Stimulated activated CD8-positive, alpha-beta memory T cell treated with anti-CD3 and anti-CD28 coated beads, Interleukin-12 subunit alpha, Interleukin-12 subunit beta, amount 100 ng/mL, for 4 hours (primary cell): ENCODE results near the gene ZFHX3.
"Not testable (repeated sequence)": the region's sequence is repeated elsewhere in the genome, so short reads cannot be mapped to it uniquely, and the experiment has no call there.

Source experiments
- DNase-seq: peaks from one replicate; pipeline ENCODE4 v3.0.0-alpha.2; 2020; ENCODE audit warnings: low read depth

Gene ZFHX3

GRCh38 chr16:73021866-73022495 lies 25.9 kb downstream of the ZFHX3 start:
- no peak for DNase-seq

- no peak for DNase-seq
These were observed 27.5 kb downstream of the ZFHX3 start for GRCh38 chr16:73020409-73020884.

- DNase-seq = no peak
These were observed 28.2 kb downstream of the ZFHX3 start for GRCh38 chr16:73019457-73020362.

GRCh38 chr16:73018821-73019456 lies 29.0 kb downstream of the ZFHX3 start:
- DNase-seq = no peak

GRCh38 chr16:73017321-73017720 lies 30.6 kb downstream of the ZFHX3 start:
- DNase-seq = no peak

GRCh38 chr16:73016488-73016830 lies 31.5 kb downstream of the ZFHX3 start:
- no peak for DNase-seq

GRCh38 chr16:73015612-73016487 lies 32.1 kb downstream of the ZFHX3 start:
- no peak for DNase-seq

GRCh38 chr16:73014768-73015167 lies 33.2 kb downstream of the ZFHX3 start:
- no peak for DNase-seq

GRCh38 chr16:73013974-73014373 lies 34.0 kb downstream of the ZFHX3 start:
- no peak for DNase-seq

- no peak for DNase-seq
These were observed 35.6 kb downstream of the ZFHX3 start for GRCh38 chr16:73012341-73012740.

- no peak for DNase-seq
These were observed 36.0 kb downstream of the ZFHX3 start for GRCh38 chr16:73011926-73012325.

- no peak for DNase-seq
These were observed 37.7 kb downstream of the ZFHX3 start for GRCh38 chr16:73010150-73010676.

- DNase-seq = not testable (repeated sequence)
These were observed 38.2 kb downstream of the ZFHX3 start for GRCh38 chr16:73009710-73010109.

- no peak for DNase-seq
These were observed 41.9 kb downstream of the ZFHX3 start for GRCh38 chr16:73006026-73006425.

GRCh38 chr16:73002866-73003265 lies 45.1 kb downstream of the ZFHX3 start:
- DNase-seq = no peak

GRCh38 chr16:73000907-73001521 lies 46.9 kb downstream of the ZFHX3 start:
- DNase-seq = no peak

GRCh38 chr16:73000020-73000906 lies 47.7 kb downstream of the ZFHX3 start:
- DNase-seq = no peak

GRCh38 chr16:72999541-73000019 lies 48.3 kb downstream of the ZFHX3 start:
- no peak for DNase-seq

GRCh38 chr16:72997141-72997542 lies 50.8 kb downstream of the ZFHX3 start:
- no peak for DNase-seq
